Measurements from ENCODE around the gene TIMELESS. TPM values are rescaled to one million over a fixed set of nuclear protein-coding genes. Genes with fewer than 3 reads are reported as not detected.

The TIMELESS gene
- total RNA-seq, 1 donor from 2014 or later = 65.5 TPM

DNA sequence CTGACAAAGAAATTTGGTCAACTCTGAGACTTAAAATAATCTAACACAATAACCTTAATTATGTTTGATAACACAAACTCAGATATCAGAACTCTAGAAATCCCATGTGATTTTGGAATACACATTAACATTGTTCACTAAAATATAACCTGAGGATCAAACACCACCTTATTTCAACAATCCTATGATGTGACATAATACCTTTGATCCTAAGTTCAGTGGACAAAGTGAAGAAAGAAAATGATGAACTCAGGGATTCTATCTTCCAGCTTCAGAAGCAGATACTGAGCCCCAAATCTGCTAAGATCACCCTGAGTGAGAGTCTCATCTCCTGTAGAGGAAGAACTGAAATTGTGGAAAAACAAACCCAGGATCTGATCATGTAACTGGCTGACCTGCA lies 50.9 kb downstream of the TIMELESS start:
- Mint-ChIP-seq H3K27ac (no peak overlapping the region), H3K36me3 (ENCODE audit: insufficient read depth) (peaks cover 5% of the 10 kb centered on the region), H3K4me3 (ENCODE audit: low read depth) (no peak overlapping the region), H3K4me1 (ENCODE audit: low read depth) (peaks cover 7% of the 10 kb centered on the region), H3K9me3 (ENCODE audit: low read depth) (peaks cover 14% of the 10 kb centered on the region), H3K27me3 (no peaks in the 10 kb centered on the region)
- DNase-seq (ENCODE audit: low spot score, unreplicated experiment) = no peak
- TF ChIP-seq, protein P1, sequence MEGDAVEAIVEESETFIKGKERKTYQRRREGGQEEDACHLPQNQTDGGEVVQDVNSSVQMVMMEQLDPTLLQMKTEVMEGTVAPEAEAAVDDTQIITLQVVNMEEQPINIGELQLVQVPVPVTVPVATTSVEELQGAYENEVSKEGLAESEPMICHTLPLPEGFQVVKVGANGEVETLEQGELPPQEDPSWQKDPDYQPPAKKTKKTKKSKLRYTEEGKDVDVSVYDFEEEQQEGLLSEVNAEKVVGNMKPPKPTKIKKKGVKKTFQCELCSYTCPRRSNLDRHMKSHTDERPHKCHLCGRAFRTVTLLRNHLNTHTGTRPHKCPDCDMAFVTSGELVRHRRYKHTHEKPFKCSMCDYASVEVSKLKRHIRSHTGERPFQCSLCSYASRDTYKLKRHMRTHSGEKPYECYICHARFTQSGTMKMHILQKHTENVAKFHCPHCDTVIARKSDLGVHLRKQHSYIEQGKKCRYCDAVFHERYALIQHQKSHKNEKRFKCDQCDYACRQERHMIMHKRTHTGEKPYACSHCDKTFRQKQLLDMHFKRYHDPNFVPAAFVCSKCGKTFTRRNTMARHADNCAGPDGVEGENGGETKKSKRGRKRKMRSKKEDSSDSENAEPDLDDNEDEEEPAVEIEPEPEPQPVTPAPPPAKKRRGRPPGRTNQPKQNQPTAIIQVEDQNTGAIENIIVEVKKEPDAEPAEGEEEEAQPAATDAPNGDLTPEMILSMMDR (IDR thresholded peaks at IDR 0.05; ENCODE audit: unreplicated experiment) = no peak

- H3K27ac Mint-ChIP-seq = no peak overlapping the region
- H3K9me3 Mint-ChIP-seq (ENCODE audit: low read depth) = no peaks in the 10 kb centered on the region
- TF ChIP-seq, protein P1 (IDR thresholded peaks at IDR 0.05; ENCODE audit: unreplicated experiment) = no peak
- H3K4me1 Mint-ChIP-seq (ENCODE audit: low read depth) = peaks cover 4% of the 10 kb centered on the region
- no peak for DNase-seq (ENCODE audit: low spot score, unreplicated experiment)
- no peak overlapping the region for H3K4me3 Mint-ChIP-seq (ENCODE audit: low read depth)
- no peaks in the 10 kb centered on the region for H3K27me3 Mint-ChIP-seq
- no peaks in the 10 kb centered on the region for H3K36me3 Mint-ChIP-seq (ENCODE audit: insufficient read depth)
These were observed 56.9 kb downstream of the TIMELESS start for GRCh38 chr12:56392331-56392730.

- Mint-ChIP-seq H3K4me1 (ENCODE audit: low read depth) (peaks cover 8% of the 10 kb centered on the region), H3K36me3 (ENCODE audit: insufficient read depth) (no peaks in the 10 kb centered on the region)
These were observed 57.5 kb downstream of the TIMELESS start for GRCh38 chr12:56391721-56392120.

DNA sequence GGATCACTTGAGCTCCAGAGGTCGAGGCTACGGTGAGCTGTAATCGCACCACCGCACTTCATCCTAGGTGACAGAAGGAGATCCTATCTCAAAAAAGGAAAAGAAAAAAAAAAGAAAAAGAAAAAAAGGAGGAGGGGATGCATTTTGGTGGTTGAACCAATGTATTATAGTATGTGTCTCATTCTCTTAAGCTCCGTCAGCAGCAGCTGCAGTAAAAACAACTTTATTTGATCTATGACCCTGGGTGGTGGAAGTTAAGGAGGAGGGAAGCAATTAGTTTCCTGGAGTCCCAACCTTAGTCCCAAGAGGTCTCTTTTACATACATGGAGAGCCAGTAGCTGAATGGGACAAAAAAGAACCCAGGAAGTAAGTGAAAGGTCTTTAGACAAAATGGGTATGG lies 59.8 kb downstream of the TIMELESS start:
- H3K9me3 Mint-ChIP-seq (ENCODE audit: low read depth) = no peaks in the 10 kb centered on the region
- TF ChIP-seq, protein P1 (IDR thresholded peaks at IDR 0.05; ENCODE audit: unreplicated experiment) = no peak
- no peaks in the 10 kb centered on the region for H3K27me3 Mint-ChIP-seq
- no peak overlapping the region for H3K4me3 Mint-ChIP-seq (ENCODE audit: low read depth)
- H3K36me3 Mint-ChIP-seq (ENCODE audit: insufficient read depth) = no peaks in the 10 kb centered on the region
- peaks cover 8% of the 10 kb centered on the region for H3K4me1 Mint-ChIP-seq (ENCODE audit: low read depth)
- DNase-seq (ENCODE audit: low spot score, unreplicated experiment) = no peak
- peak overlapping the region; percentile 65 for H3K27ac Mint-ChIP-seq

More at GRCh38 chr12:56391721-56392120, 57.5 kb downstream of the TIMELESS start:
- no peaks in the 10 kb centered on the region for H3K27me3 Mint-ChIP-seq
- H3K9me3 Mint-ChIP-seq (ENCODE audit: low read depth) = no peaks in the 10 kb centered on the region
- H3K27ac Mint-ChIP-seq = no peak overlapping the region
- H3K4me3 Mint-ChIP-seq (ENCODE audit: low read depth) = no peak overlapping the region
- DNase-seq (ENCODE audit: low spot score, unreplicated experiment) = no peak
- TF ChIP-seq, protein P1 (IDR thresholded peaks at IDR 0.05; ENCODE audit: unreplicated experiment) = no peak

- H3K27me3 Mint-ChIP-seq = no peaks in the 10 kb centered on the region
- H3K4me1 Mint-ChIP-seq (ENCODE audit: low read depth) = peaks cover 8% of the 10 kb centered on the region
- H3K4me3 Mint-ChIP-seq (ENCODE audit: low read depth) = no peak overlapping the region
- DNase-seq (ENCODE audit: low spot score, unreplicated experiment) = no peak
- no peaks in the 10 kb centered on the region for H3K36me3 Mint-ChIP-seq (ENCODE audit: insufficient read depth)
- H3K9me3 Mint-ChIP-seq (ENCODE audit: low read depth) = no peaks in the 10 kb centered on the region
- TF ChIP-seq, protein P1 (IDR thresholded peaks at IDR 0.05; ENCODE audit: unreplicated experiment) = no peak
- no peak overlapping the region for H3K27ac Mint-ChIP-seq
These were observed 62.0 kb downstream of the TIMELESS start for GRCh38 chr12:56387152-56387736.

Measured in progenitor cell of endocrine pancreas (in vitro differentiated cells).